GM18520 (cell line): ENCODE measurements around the gene MEAF6.
"Not testable (repeated sequence)": the region's sequence is repeated elsewhere in the genome, so short reads cannot be mapped to it uniquely, and the experiment has no call there.

ENCODE experiments used
- ATAC-seq: cut with Tn5 transposase; IDR thresholded peaks from one replicate; pipeline ENCODE4 v1.9.1; 2021; ENCODE audit not compliant: unreplicated experiment

The MEAF6 gene

DNA sequence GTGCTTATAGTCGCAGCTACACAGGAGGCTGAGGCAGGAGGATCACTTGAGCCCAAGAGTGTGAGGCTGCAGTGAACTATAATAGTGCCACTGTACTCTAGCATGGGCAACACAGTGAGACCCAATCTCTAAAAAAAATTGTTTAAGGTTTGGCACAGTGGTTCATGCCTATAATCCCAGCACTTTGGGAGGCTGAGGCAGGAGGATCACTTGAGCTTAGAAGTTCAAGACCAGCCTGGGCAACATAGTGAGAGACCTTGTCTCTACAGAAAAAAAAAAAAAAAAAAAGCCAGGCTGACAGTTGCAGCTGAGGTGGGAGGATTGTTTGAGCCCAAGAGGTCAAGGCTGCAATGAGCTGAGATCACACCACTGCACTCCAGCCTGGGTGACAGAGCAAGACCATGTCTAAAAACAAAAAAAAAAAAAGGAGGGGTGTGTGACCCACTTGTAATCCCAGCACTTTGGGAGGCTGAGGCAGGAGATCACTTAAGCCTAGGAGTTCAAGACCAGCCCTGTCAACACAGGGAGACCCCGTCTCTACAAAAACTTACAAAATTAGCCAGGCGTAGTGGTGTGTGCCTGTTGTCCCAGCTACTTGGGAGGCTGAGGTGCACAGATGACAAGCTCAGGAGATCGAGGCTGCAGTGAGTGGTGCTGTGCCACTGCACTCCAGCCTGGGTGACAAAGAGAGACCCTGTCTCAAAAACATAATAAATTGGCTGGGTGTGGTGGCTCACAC is 18.0 kb upstream of the MEAF6 start:
- ATAC-seq: not testable (repeated sequence)

DNA sequence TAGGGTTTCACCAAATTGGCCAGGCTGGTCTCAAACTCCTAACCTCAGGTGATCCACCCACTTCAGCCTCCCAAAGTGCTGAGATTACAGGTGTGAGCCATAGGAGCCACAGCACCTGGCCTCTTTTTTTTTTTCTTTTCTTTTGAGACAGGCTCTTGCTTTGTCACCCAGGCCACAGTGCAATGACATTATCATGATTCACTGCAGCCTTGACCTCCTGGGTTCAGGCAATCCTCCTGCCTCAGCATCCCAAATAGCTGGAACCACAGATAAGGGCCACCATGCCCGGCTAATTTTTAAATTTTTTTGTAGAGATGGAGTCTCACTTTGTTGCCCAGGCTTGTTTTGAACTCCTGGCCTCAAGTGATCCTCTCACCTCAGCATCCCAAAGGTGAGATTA is 15.3 kb upstream of the MEAF6 start:
- not testable (repeated sequence) for ATAC-seq

DNA sequence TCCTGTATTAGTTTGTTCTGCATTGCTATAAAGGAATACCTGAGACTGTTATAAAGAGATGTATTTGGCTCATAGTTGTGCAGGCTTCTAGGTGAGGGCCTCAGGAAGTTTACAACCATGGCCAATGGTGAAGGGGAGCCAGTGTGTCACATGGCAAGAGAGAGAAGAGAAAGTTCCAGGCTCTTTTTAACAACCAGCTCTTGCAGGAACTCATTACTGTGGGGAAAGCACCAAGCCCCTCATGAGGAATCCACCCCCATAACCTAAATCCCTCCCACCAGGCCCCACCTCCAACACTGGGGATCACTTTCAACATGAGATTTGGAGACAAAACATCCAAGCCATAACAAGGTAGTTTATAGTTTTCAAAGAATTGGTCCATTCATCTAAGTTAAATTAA is 5.0 kb upstream of the MEAF6 start:
- no peak for ATAC-seq

DNA sequence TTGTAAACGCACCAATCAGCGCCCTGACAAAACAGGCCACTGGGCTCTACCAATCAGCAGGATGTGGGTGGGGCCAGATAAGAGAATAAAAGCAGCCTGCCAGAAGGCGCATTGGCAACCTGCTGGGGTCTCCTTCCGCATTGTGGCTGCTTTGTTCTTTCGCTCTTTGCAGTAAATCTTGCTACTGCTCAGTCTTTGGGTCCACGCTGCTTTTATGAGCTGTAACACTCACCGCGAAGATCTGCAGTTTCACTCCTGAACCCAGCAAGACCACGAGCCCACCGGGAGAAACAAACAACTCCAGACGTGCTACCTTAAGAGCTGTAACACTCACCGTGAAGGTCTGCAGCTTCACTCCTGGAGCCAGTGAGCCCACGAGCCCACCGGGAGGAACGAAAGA is 4.4 kb upstream of the MEAF6 start:
- ATAC-seq: not testable (repeated sequence)

DNA sequence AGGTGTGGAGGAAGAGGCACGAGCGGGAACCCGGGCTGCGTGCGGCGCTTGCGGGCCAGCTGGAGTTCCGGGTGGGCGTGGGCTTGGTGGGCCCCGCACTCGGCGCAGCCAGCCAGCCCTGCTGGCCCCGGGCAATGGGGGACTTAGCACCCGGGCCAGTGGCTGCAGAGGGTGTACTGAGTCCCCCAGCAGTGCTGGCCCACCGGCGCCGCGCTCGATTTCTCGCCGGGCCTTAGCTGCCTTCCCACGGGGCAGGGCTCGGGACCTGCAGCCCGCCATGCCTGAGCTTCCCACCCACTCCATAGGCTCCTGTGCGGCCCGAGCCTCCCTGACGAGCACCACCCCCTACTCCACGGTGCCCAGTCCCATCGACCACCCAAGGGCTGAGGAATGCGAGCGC is 3.7 kb upstream of the MEAF6 start:
- not testable (repeated sequence) for ATAC-seq

DNA sequence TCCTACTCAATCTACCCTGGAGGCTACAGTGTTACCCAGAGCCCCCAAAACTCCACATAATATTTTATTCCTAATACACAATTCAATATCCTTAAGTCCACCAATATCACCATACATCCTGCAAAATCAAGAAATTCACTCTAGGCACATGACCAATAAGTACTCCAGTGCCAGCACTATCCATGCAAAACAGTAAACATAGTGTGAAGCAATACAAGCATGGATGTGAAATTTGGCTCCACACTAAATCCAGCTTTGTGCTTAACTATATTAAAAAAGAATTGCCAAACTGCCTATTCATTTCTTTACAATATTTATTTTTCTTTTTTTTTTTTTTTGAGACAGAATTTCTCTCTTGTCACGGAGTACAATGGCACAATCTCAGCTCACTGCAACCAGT is 3.0 kb upstream of the MEAF6 start:
- no peak for ATAC-seq

- ATAC-seq: no peak
These were observed 844 bp upstream of the MEAF6 start for GRCh38 chr1:37515185-37516034.

- no peak for ATAC-seq
These were observed 694 bp downstream of the MEAF6 start for GRCh38 chr1:37513795-37514349.

GRCh38 chr1:37509181-37509580 is 5.4 kb downstream of the MEAF6 start:
- ATAC-seq: no peak

- no peak for ATAC-seq
These were observed 7.8 kb downstream of the MEAF6 start for GRCh38 chr1:37506740-37507139.

- not testable (repeated sequence) for ATAC-seq
These were observed 11.8 kb downstream of the MEAF6 start for GRCh38 chr1:37502791-37503190.

DNA sequence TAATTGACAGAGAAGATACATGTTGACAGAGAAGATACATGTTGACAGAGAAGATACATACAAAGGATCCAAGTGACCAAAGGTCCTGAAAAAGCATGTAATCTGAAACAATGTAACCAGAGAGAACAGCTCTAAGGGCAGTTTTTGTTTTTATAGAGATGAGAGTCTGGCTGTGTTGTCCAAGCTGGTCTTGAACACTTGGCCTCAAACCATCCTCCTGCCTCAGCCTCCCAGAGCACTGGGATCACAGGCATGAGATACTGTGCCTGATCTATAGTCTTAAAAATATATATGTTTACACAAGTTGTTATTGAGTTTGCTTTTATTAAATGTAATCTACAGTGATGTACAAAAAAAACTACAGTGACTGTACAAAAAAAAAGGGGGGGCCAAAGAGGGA is 12.5 kb downstream of the MEAF6 start:
- ATAC-seq: no peak

DNA sequence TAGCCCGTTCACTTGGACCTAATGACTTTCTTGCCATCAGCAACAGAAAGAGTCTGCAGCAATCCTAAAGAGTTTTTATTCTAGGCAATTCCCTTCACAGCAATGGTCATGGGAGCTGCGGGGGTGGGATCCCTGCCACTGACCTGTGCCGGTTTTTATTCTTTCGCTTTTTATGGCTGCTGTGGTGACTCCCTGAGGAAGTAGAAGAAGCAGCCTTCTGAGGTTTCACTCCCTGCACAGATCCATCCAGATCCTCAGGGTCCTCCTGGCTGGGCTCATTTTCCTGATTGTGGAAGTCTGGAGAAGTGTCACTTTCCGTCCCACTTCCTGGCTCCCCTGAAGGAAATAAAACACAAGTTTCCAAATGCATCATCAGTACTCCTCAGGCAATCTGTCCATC is 12.9 kb downstream of the MEAF6 start:
- ATAC-seq: no peak

DNA sequence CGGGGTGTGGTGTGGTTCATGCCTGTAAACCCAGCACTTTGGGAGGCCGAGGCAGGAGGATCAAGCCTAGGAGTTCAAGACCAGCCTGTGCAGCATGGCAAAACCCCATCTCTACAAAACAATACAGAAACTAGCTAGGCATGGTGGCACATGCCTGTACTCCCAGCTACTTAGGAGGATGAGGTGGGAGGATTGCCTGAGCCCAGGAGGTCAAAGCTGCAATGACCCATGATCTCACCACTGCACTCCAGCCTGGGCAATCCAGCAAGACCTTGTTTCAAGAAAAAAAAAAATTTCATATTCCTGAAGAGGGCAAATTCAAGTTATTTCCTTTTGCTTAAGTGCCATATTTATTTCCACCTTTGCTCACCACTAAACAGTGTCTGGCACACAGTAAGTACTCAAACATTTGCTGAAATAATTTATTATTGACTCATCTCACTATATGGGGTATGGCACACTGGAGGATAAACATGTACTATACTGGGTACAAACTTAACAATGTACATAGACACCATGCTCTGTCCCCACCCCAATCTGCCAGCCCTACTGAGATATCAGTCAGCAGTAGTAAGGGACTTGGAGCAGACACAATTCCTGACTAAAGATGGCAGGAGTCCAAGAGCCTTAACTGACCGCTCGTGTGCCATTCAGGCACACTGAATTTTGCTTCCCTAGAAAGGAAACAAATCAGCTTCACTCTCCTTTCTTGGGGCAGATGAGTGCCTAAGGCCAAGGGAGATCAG is 15.5 kb downstream of the MEAF6 start:
- ATAC-seq: no peak

GRCh38 chr1:37497832-37498231 is 16.7 kb downstream of the MEAF6 start:
- ATAC-seq: no peak

- no peak for ATAC-seq
These were observed 18.7 kb downstream of the MEAF6 start for GRCh38 chr1:37495875-37496274.

DNA sequence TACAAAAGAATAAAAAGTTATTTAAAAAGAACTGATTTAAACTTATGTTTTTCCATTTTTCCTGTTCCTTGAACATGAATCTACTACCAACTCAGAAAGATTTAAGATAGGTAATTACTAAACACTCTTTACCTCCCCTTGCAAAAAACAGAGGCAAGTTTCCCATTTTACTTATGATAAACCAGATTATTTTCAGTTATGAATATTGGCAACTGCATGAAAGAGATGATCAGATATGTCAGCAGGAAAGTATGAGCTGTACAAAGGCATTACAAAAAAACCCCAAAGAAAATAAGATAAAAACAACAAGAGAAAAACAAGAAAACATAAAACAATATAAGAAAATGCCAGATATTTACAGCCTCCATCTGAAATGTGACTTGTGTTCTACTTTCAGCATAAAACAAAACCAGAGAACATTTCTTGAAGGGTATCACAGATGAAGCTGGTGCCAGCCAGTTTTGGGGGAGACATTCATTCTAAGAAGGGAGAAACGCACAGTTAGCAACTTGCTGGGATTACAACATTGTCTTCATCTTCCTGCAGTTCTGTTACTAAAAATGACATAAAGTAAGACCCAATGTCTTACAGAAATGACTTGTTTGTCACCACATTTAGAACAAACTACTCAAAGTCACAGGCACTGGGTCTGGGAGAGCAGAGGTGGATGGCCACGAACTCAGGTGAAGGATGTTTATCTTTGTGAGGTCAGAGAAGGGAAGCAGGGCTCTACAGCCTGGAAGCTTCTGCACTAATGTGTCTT is 21.0 kb downstream of the MEAF6 start:
- no peak for ATAC-seq

- ATAC-seq: no peak
These were observed 27.0 kb downstream of the MEAF6 start for GRCh38 chr1:37487619-37487984.

GRCh38 chr1:37486680-37487618 is 27.6 kb downstream of the MEAF6 start:
- ATAC-seq: no peak
